ENCODE measurements around the gene CHAD. TPM values are rescaled to one million over a fixed set of nuclear protein-coding genes. Genes with fewer than 3 reads are reported as not detected.

The CHAD gene
- total and polyA plus RNA-seq, 2 of the 13 experiments (the other 11 are each of a cell fraction or from before 2014, with no cell fraction given) = 1.4 TPM; not detected in 1

- TF ChIP-seq SOX13 (IDR thresholded peaks at IDR 0.05) (peak; percentile 60; the same call in 1 of the 2 replicates), SOX13 (CRISPR knock-in tag; conservative IDR thresholded peaks at IDR 0.05 in 1 of 2, IDR thresholded peaks at IDR 0.05 in 1 of 2) (peak; percentile 90; a peak in 2 of 4 replicates), ZBTB34 (CRISPR knock-in tag; IDR thresholded peaks at IDR 0.05) (peak; percentile 61; the same call in 1 of the 2 replicates), PAF1 (CRISPR knock-in tag; IDR thresholded peaks at IDR 0.05) (no peak), ZBTB33 (CRISPR knock-in tag; IDR thresholded peaks at IDR 0.05) (no peak), ZNF232 (CRISPR knock-in tag; IDR thresholded peaks at IDR 0.05; ENCODE audit: borderline replicate concordance) (no peak; the same call in 1 of the 2 replicates), ATF2 (CRISPR knock-in tag; IDR thresholded peaks at IDR 0.05) (peak; percentile 80; the same call in 1 of the 2 replicates), NFE2L1 (CRISPR knock-in tag; IDR thresholded peaks at IDR 0.05; ENCODE audit: borderline replicate concordance) (no peak), REL (CRISPR knock-in tag; conservative IDR thresholded peaks at IDR 0.05) (no peak), TBP (CRISPR knock-in tag; IDR thresholded peaks at IDR 0.05) (no peak), ZNF549 (CRISPR knock-in tag; IDR thresholded peaks at IDR 0.05) (no peak), EEA1 (CRISPR knock-in tag; IDR thresholded peaks at IDR 0.05; ENCODE audit: borderline replicate concordance) (no peak), TFE3 (CRISPR knock-in tag; IDR thresholded peaks at IDR 0.05) (peak; percentile 80), ZSCAN12 (CRISPR knock-in tag; IDR thresholded peaks at IDR 0.05) (no peak), SMARCE1 (IDR thresholded peaks at IDR 0.05; ENCODE audit: borderline replicate concordance) (no peak)
Observed at GRCh38 chr17:50423553-50424159, 45.0 kb downstream of the CHAD start (continued).
